Heart right ventricle (tissue), 16 donors: ENCODE measurements around the gene MFN2. TPM values are rescaled to one million over a fixed set of nuclear protein-coding genes. Genes with fewer than 3 reads are reported as not detected.
"Not testable (repeated sequence)": the region's sequence is repeated elsewhere in the genome, so short reads cannot be mapped to it uniquely, and the experiment has no call there.

Experiments
- ATAC-seq, 8 donors: fragments of 200-7000 bp; cut with Tn5 transposase; one replicate each; pipeline ENCODE4 v1.9.1; 2020; ENCODE audit warnings: mild to moderate bottlenecking in 8 of 8, moderate library complexity in 8 of 8, moderate number of reproducible peaks in 1 of 8
- DNase-seq, 2 donors: peaks; one replicate each; pipeline ENCODE4 v3.0.0-alpha.2; 2020
- H3K27ac ChIP-seq, 10 donors: fragments of 200-600 bp; sonication (generic) in 2 of 10; one replicate each; pipeline versions ENCODE4 v1.5.0 to v1.8.0; 2020 to 2022; ENCODE audit warnings: mild to moderate bottlenecking in 3 of 10
- H3K27me3 ChIP-seq, 7 donors: fragments of 200-600 bp; one replicate each; pipeline ENCODE4 v1.8.0; 2021 to 2022; ENCODE audit warnings: mild to moderate bottlenecking in 2 of 7
- H3K36me3 ChIP-seq, 9 donors: fragments of 200-600 bp; sonication (generic) in 1 of 9; one replicate each; pipeline versions ENCODE4 v1.5.0 to v1.8.0; 2020 to 2022; ENCODE audit warnings: mild to moderate bottlenecking in 2 of 9
- H3K4me1 ChIP-seq, 9 donors: fragments of 200-600 bp; sonication (generic) in 1 of 9; one replicate each; pipeline versions ENCODE4 v1.5.0 to v1.8.0; 2020 to 2022; ENCODE audit warnings: mild to moderate bottlenecking in 4 of 9
- H3K4me3 ChIP-seq, 10 donors: fragments of 200-600 bp; sonication (generic) in 2 of 10; one replicate each; pipeline versions ENCODE4 v1.5.0 to v1.8.0; 2020 to 2022; ENCODE audit warnings: mild to moderate bottlenecking in 7 of 10, moderate library complexity in 2 of 10
- H3K9me3 ChIP-seq, 11 donors: fragments of 200-600 bp in 10 of 11; sonication (generic) in 2 of 11; one replicate each; pipeline versions ENCODE4 v1.5.0 to v1.8.0; 2013 to 2022; ENCODE audit warnings: mild to moderate bottlenecking in 2 of 11, control low read depth in 1 of 11, moderate library complexity in 1 of 11
- CTCF ChIP-seq, 9 donors: fragments of 200-600 bp; sonication (generic) in 2 of 9; IDR thresholded peaks; one replicate each; pipeline versions ENCODE4 v1.5.0 to v1.8.0; 2021 to 2022; ENCODE audit warnings: antibody characterized with exemption in 9 of 9, mild to moderate bottlenecking in 5 of 9, moderate library complexity in 1 of 9
- WGBS, 2 donors: extraction: QIAGEN DNeasy Blood & Tissue Kit; methylation state at CpG; one replicate each; pipeline ENCODE4 v1.1.7; 2013; ENCODE audit warnings: inconsistent platforms in 1 of 2; 5-methylcytosine and 5-hydroxymethylcytosine counted together
- intact Hi-C, 10 donors: fragments of 100-400 bp; cut with DNase I; formaldehyde crosslinking; loops; one replicate each; pipeline versions ENCODE4 v1.11.1 to v1.14.2; 2022
- polyA plus RNA-seq, 2 donors: library from polyadenylated mRNA; stranded (reverse); fragments of 200-250 nt; gene quantifications; one replicate each; pipeline ENCODE4 v1.2.3, GENCODE V29; 2013
- total RNA-seq, 10 donors: library from RNA; stranded (reverse); fragmentation: NEBNext Ultra II Directional in 3 of 10; extraction: Animal tissue kit (Norgen Biotek cat#: 25700) in 3 of 10; gene quantifications; one replicate each; pipeline versions ENCODE4 v1.2.1 to v1.2.4, GENCODE V29; 2021 to 2023
- donor health status: Arrhythmogenic right ventricular cardiomyopathy.
- donor health status: ischemic (EF 13 %, LVEDD 7.1; RV severe dilation, severe dysfunction).
- donor health status: healthy with polysubstance abuse.
- donor health status: DM: no; HTN: yes; CAD: no.
- donor health status: DM: no; HTN: no; CAD: no.
- donor health status: ischemic (EF 25% LVEDD 6.9; RV normal size, moderate dysfunction).
- donor health status: ischemic (EF 25% LVEDD 5.7; RV mildly dilated, moderate dysfunction).
- donor health status: healthy.
- donor health status: DM: yes; HTN: yes; CAD: no.
- donor health status: Ischemic cardiomyopathy.
- donor health status: ischemic (EF 35%, LVEDD 5.7; RV mildly dilated, moderate dysfunction).
- donor health status: nonischemic (EF 11% LVEDD 7.7; RV severe dilation, severe dysfunction).
- donor health status: DM: yes; HTN: yes; CAD: no.
- donor health status: PGD.
- donor health status: ischemic (EF 29% LVEDD 5.4; RV normal size, mild dysfunction).
- donor health status: nonischemic (EF 23%, LVEDD 6.1; RV moderate dilation, normal function).

Gene MFN2
- total and polyA plus RNA-seq, 12 donors, result 154 to 1,066 (median 738) TPM

GRCh38 chr1:12003762-12004161, 23.5 kb downstream of the MFN2 start:
- intact Hi-C loops, result no loop called here
- DNase-seq (no peak), ATAC-seq (no peak)
- H3K27ac ChIP-seq, result no peak overlapping the region
- peaks cover 0 to 26% (median 4%) of the 10 kb centered on the region in 9 donors for H3K4me1 ChIP-seq
- H3K36me3 ChIP-seq, result peaks cover 11 to 94% (median 79%) of the 10 kb centered on the region in 9 donors
- no peaks in the 10 kb centered on the region for H3K27me3 ChIP-seq
- H3K4me3 ChIP-seq, result no peak overlapping the region
- TF ChIP-seq CTCF (IDR thresholded peaks at IDR 0.05), result no peak
- WGBS, 2 donors, result 91 to 93% methylated on average over 12 of the region's 12 CpGs
- no peaks in the 10 kb centered on the region for H3K9me3 ChIP-seq

DNA sequence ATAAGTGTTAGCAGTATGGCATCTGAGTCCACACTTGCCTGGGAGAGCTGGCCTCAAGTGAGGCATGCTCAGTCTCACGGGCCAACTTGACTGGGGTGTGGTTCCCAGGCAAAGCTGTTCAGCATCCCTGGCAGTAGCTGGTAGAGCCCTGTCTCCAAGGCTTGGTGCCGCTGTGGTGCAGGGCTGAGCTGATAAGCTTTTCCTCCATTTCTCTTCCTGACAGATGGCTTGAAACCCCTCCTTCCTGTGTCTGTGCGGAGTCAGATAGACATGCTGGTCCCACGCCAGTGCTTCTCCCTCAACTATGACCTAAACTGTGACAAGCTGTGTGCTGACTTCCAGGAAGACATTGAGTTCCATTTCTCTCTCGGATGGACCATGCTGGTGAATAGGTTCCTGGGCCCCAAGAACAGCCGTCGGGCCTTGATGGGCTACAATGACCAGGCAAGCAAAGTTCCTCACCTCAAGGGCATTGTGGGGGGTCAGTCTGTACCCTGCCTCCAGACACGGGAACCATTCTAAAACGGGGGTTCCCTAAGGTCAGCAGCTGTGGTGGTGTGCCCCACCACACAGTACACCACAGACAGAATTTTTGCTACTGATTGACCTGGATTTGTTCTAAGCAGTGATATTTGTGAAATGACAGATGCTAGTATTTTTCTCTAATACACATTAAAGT, 25.4 kb downstream of the MFN2 start:
- peaks cover 0 to 26% (median 4%) of the 10 kb centered on the region in 9 donors for H3K4me1 ChIP-seq
- no peak for TF ChIP-seq CTCF (IDR thresholded peaks at IDR 0.05)
- ATAC-seq (peak in 6 of 8 donors; percentile 11 to 53 (median 38)), DNase-seq (no peak)
- no peaks in the 10 kb centered on the region for H3K27me3 ChIP-seq
- WGBS, 2 donors, result 71 to 74% methylated on average over 9 of the region's 9 CpGs
- intact Hi-C loops, result no loop called here
- no peak overlapping the region for H3K4me3 ChIP-seq
- no peaks in the 10 kb centered on the region for H3K9me3 ChIP-seq
- peaks cover 10 to 94% (median 81%) of the 10 kb centered on the region in 9 donors for H3K36me3 ChIP-seq
- peak overlapping the region in 6 of 10 donors; percentile 35 to 62 (median 56) for H3K27ac ChIP-seq

DNA sequence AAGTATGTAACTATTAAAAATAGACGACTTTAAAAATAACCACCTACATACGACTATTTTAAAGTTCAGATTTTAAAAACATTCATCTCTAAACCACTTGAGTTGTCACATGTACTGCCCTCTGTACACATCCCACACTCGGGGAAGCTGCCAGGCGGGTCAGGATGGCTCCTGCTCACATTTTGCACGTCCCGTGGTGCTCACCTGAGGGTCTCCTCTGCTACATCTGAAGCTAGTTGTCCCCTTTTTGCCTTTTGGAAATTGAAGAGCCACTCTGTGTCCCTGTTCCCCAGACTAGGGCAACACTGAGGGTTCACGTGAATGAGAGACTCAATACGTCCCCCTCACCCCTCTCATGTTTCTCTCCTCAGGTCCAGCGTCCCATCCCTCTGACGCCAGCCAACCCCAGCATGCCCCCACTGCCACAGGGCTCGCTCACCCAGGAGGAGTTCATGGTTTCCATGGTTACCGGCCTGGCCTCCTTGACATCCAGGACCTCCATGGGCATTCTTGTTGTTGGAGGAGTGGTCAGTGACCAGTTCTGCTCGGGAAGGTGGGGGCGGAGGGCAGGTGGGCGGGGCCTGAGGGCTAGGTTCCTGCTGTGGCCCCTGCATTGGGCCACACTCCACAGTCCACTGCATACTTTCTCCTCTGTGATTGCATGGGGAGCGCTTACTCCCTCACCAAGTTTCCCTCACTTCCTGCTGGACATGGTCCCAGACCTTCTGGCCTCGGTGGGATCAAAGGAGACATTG, 26.1 kb downstream of the MFN2 start:
- Histone ChIP-seq H3K27ac (peak overlapping the region in 4 of 10 donors; percentile 45 to 62 (median 58)), H3K36me3 (peaks cover 7 to 94% (median 81%) of the 10 kb centered on the region in 9 donors), H3K27me3 (no peaks in the 10 kb centered on the region), H3K4me3 (no peak overlapping the region), H3K9me3 (no peaks in the 10 kb centered on the region), H3K4me1 (peaks cover 0 to 26% (median 4%) of the 10 kb centered on the region in 9 donors)
- ATAC-seq (no peak), DNase-seq (no peak)
- no peak for TF ChIP-seq CTCF (IDR thresholded peaks at IDR 0.05)
- intact Hi-C loops, result no loop called here
- WGBS, 2 donors, result 80 to 87% methylated on average over 17 of the region's 17 CpGs

DNA sequence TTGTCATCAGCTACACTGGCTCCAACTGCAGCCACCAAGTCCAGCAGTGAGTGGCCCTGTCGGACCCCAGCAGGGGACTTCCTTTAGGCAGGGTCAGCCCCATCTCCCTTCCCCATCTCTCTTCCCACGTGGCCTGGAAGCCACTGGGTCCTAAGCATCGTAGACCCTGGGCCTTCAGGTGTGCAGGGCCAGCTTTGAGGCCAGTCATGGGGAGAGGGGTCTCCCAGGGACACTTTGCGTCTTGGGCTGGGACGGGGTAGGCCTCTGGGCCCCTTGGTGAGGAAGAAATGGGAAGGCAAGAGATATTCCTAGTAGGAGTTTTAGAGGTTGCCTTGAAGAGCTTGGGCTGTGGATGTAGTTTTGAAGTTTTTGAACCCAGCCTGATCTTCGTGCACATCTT, 27.0 kb downstream of the MFN2 start:
- WGBS, 2 donors, result 92 to 94% methylated on average over 6 of the region's 6 CpGs
- TF ChIP-seq CTCF (IDR thresholded peaks at IDR 0.05), result no peak
- H3K4me1 ChIP-seq, result peaks cover 0 to 27% (median 5%) of the 10 kb centered on the region in 9 donors
- H3K27me3 ChIP-seq, result no peaks in the 10 kb centered on the region
- peak overlapping the region in 1 of 10 donors; percentile 61 for H3K27ac ChIP-seq
- peaks cover 14 to 94% (median 82%) of the 10 kb centered on the region in 9 donors for H3K36me3 ChIP-seq
- H3K4me3 ChIP-seq, result no peak overlapping the region
- DNase-seq (no peak), ATAC-seq (no peak)
- H3K9me3 ChIP-seq, result no peaks in the 10 kb centered on the region
- intact Hi-C loops, result no loop called here

DNA sequence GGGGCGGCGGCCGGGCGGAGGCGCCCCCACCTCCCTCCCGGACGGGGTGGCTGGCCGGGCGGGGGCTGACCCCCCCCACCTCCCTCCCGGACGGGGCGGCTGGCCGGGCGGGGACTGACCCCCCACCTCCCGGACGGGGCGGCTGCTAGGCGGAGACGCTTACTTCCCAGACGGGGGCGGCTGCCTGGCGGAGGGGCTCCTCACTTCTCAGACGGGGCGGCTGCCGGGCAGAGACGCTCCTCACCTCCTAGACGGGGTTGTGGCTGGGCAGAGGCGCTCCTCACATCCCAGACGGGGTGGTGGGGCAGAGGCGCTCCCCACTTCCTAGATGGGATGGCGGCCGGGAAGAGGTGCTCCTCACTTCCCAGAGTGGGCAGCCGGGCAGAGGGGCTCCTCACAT, 28.1 kb downstream of the MFN2 start:
- ATAC-seq, intact Hi-C loops, H3K27me3 ChIP-seq, H3K4me3 ChIP-seq, H3K9me3 ChIP-seq, DNase-seq, H3K27ac ChIP-seq: not testable (repeated sequence)
- peaks cover 14 to 94% (median 71%) of the 10 kb centered on the region in 9 donors for H3K36me3 ChIP-seq
- H3K4me1 ChIP-seq, result peaks cover 3 to 36% (median 9%) of the 10 kb centered on the region in 9 donors
- 85 to 95% methylated on average over 21 to 33 of the region's 33 CpGs for WGBS, 2 donors
